Left kidney (tissue), 2 donors: ENCODE results near the gene ULBP2. TPM values are rescaled to one million over a fixed set of nuclear protein-coding genes. Genes with fewer than 3 reads are reported as not detected.
A peak's percentile ranks its signal among the peaks of the same experiment; 100 is the strongest.
"Not testable (repeated sequence)": the region's sequence is repeated elsewhere in the genome, so short reads cannot be mapped to it uniquely, and the experiment has no call there.

Source experiments
- DNase-seq: peaks from one replicate; pipeline ENCODE4 v3.0.0-alpha.2; 2013
- polyA plus RNA-seq: library from polyadenylated mRNA; unstranded; fragments of 120-200 nt; gene quantifications from one replicate; pipeline ENCODE4 v1.2.1, GENCODE V29; 2013; ENCODE audit not compliant: insufficient read length

Gene ULBP2
- polyA plus RNA-seq, 1 donor: 0.88 TPM

GRCh38 chr6:149925974-149926777 is 15.6 kb upstream of the ULBP2 start:
- DNase-seq: peak; percentile 82

- DNase-seq: not testable (repeated sequence)
Measured at GRCh38 chr6:149927025-149927424, 14.8 kb upstream of the ULBP2 start.

- DNase-seq: no peak
Measured at GRCh38 chr6:149929422-149929821, 12.4 kb upstream of the ULBP2 start.

- no peak for DNase-seq
Measured at GRCh38 chr6:149931501-149931900, 10.3 kb upstream of the ULBP2 start.

- DNase-seq: no peak
Measured at GRCh38 chr6:149933036-149933435, 8.8 kb upstream of the ULBP2 start.

GRCh38 chr6:149933461-149933860 is 8.4 kb upstream of the ULBP2 start:
- DNase-seq: no peak

GRCh38 chr6:149934249-149935156 is 7.3 kb upstream of the ULBP2 start:
- peak; percentile 68 for DNase-seq

GRCh38 chr6:149935246-149935645 is 6.6 kb upstream of the ULBP2 start:
- DNase-seq: no peak

GRCh38 chr6:149935668-149936067 is 6.1 kb upstream of the ULBP2 start:
- no peak for DNase-seq

- no peak for DNase-seq
Measured at GRCh38 chr6:149936743-149937142, 5.1 kb upstream of the ULBP2 start.

- not testable (repeated sequence) for DNase-seq
Measured at GRCh38 chr6:149938013-149938570, 3.7 kb upstream of the ULBP2 start.

- no peak for DNase-seq
Measured at GRCh38 chr6:149938571-149939355, 3.1 kb upstream of the ULBP2 start.

- DNase-seq: no peak
Measured at GRCh38 chr6:149939356-149939648, 2.5 kb upstream of the ULBP2 start.

GRCh38 chr6:149939909-149940671 is 1.7 kb upstream of the ULBP2 start:
- no peak for DNase-seq

- DNase-seq: no peak
Measured at GRCh38 chr6:149940672-149940982, 1.2 kb upstream of the ULBP2 start.

- no peak for DNase-seq
Measured at GRCh38 chr6:149942461-149942829, 631 bp downstream of the ULBP2 start.

- DNase-seq: not testable (repeated sequence)
Measured at GRCh38 chr6:149943321-149943720, 1.5 kb downstream of the ULBP2 start.

- not testable (repeated sequence) for DNase-seq
Measured at GRCh38 chr6:149945276-149945675, 3.5 kb downstream of the ULBP2 start.

GRCh38 chr6:149946631-149947030 is 4.8 kb downstream of the ULBP2 start:
- not testable (repeated sequence) for DNase-seq

GRCh38 chr6:149947533-149947932 is 5.7 kb downstream of the ULBP2 start:
- DNase-seq: not testable (repeated sequence)

- DNase-seq: no peak
Measured at GRCh38 chr6:149948011-149948410, 6.2 kb downstream of the ULBP2 start.

- DNase-seq: no peak
Measured at GRCh38 chr6:149948616-149949015, 6.8 kb downstream of the ULBP2 start.
